GM12878 (cell line): ENCODE measurements around the gene APBA3. TPM values are rescaled to one million over a fixed set of nuclear protein-coding genes. Genes with fewer than 3 reads are reported as not detected.

Experiments
- ATAC-seq: fragments of 200-7000 bp; cut with Tn5 transposase; 3 replicates; pipeline ENCODE4 v1.9.1; 2020; ENCODE audit warnings: mild to moderate bottlenecking, moderate library complexity
- Bru-seq: library from RNA; stranded (reverse); fragments of 400-500 nt; gene quantifications from one replicate; lab custom pipeline; 2021; lab: Mats Ljungman, UMichigan
- BruChase-seq, 2 experiments: library from RNA; stranded (reverse); fragments of 400-500 nt; gene quantifications; one replicate each; lab custom pipeline; 2021; lab: Mats Ljungman, UMichigan
- BruUV-seq: library from RNA; stranded (reverse); fragments of 400-500 nt; replicated peaks from 2 replicates; lab custom pipeline; 2021; lab: Mats Ljungman, UMichigan
- CTCF ChIA-PET: fragments of 300-600 bp; sonication (Branson Sonifier 250); formaldehyde crosslinking; extraction: SDS; loops from one replicate; lab custom pipeline; 2021; ENCODE audit warnings: inconsistent platforms; lab: Yijun Ruan, JAX
- POLR2A ChIA-PET: fragments of 350-600 bp; formaldehyde crosslinking; extraction: SDS; loops from one replicate; lab custom pipeline; 2021; ENCODE audit warnings: inconsistent platforms; lab: Charles Lee
- RAD21 ChIA-PET: fragments of 300-600 bp; sonication (Branson Sonifier 250); formaldehyde crosslinking; loops from one replicate; lab custom pipeline; 2023; ENCODE audit warnings: antibody characterized with exemption; ENCODE audit not compliant: unreplicated experiment; lab: Charles Lee
- SMC1A ChIA-PET: fragments of 300-600 bp; sonication (Branson Sonifier 250); formaldehyde crosslinking; loops from one replicate; lab custom pipeline; 2023; ENCODE audit not compliant: unreplicated experiment, uncharacterized antibody; lab: Charles Lee
- DNase-seq: peaks from one replicate; pipeline ENCODE4 v3.0.0-alpha.2; 2011; ENCODE audit warnings: low read depth, low spot score
- FAIRE-seq: peaks from 3 replicates; lab custom pipeline; 2011; peaks lifted over from hg19 to GRCh38; lab: Jason Lieb, UNC
- H2AFZ ChIP-seq: 2 replicates; pipeline ENCODE4 v1.6.0; 2011; ENCODE audit warnings: low read depth, low read length, control low read depth; ENCODE audit not compliant: control insufficient read depth
- H3K27ac ChIP-seq: 2 replicates; pipeline ENCODE4 v1.5.1; 2011; ENCODE audit warnings: control low read depth; ENCODE audit not compliant: control insufficient read depth, insufficient read depth
- H3K27me3 ChIP-seq, 2 experiments: replicated peaks in 1 of 2; 2 replicates each; pipeline versions ENCODE4 v1.6.0 to v1.6.1; 2011; ENCODE audit warnings: low read length in 1 of 2; ENCODE audit not compliant: control insufficient read depth in 2 of 2, insufficient read depth in 2 of 2
- H3K36me3 ChIP-seq, 2 experiments: 2 replicates each; pipeline ENCODE4 v1.5.1; 2011; ENCODE audit warnings: low read length in 1 of 2; ENCODE audit not compliant: control insufficient read depth in 2 of 2, insufficient read depth in 2 of 2
- H3K4me1 ChIP-seq: 2 replicates; pipeline ENCODE4 v1.6.1; 2011; ENCODE audit warnings: mild to moderate bottlenecking, low read length, moderate library complexity, mixed read lengths; ENCODE audit not compliant: control insufficient read depth, insufficient read depth
- H3K4me2 ChIP-seq: 2 replicates; pipeline ENCODE4 v1.6.0; 2011; ENCODE audit warnings: control low read depth; ENCODE audit not compliant: control insufficient read depth, insufficient read depth
- H3K4me3 ChIP-seq: fragments of 200-600 bp; sonication (generic); 2 replicates; pipeline ENCODE4 v1.5.1; 2016
- H3K79me2 ChIP-seq: 2 replicates; pipeline ENCODE4 v1.6.0; 2011; ENCODE audit warnings: low read length; ENCODE audit not compliant: control insufficient read depth, insufficient read depth
- H3K9ac ChIP-seq: 2 replicates; pipeline ENCODE4 v1.8.0; 2011; ENCODE audit warnings: low read length, control low read depth, mixed read lengths; ENCODE audit not compliant: control insufficient read depth, insufficient read depth
- H3K9me3 ChIP-seq: replicated peaks from 3 replicates; pipeline ENCODE4 v1.5.1; 2011; ENCODE audit warnings: mild to moderate bottlenecking, low read length; ENCODE audit not compliant: control insufficient read depth, insufficient read depth
- H4K20me1 ChIP-seq: 2 replicates; pipeline ENCODE4 v1.6.0; 2011; ENCODE audit not compliant: control insufficient read depth, insufficient read depth
- BACH1 ChIP-seq: fragments of 450-650 bp; IDR thresholded peaks from 2 replicates; pipeline ENCODE4 v1.6.1; 2017; ENCODE audit warnings: mild to moderate bottlenecking, borderline replicate concordance
- CREM ChIP-seq: IDR thresholded peaks from 2 replicates; pipeline ENCODE4 v1.6.1; 2014; ENCODE audit warnings: antibody characterized with exemption, low read depth
- NR2C1 ChIP-seq: fragments of 450-650 bp; IDR thresholded peaks from 2 replicates; pipeline ENCODE4 v1.6.1; 2017; ENCODE audit warnings: antibody characterized with exemption, mild to moderate bottlenecking, moderate library complexity
- POU2F2 ChIP-seq: IDR thresholded peaks from 3 replicates; pipeline ENCODE4 v1.6.1; 2011; ENCODE audit warnings: low read depth, mild to moderate bottlenecking, low read length, borderline replicate concordance
- RB1 ChIP-seq: fragments of 450-650 bp; formaldehyde crosslinking; IDR thresholded peaks from 2 replicates; pipeline ENCODE4 v1.6.1; 2017; ENCODE audit warnings: mild to moderate bottlenecking, borderline replicate concordance
- RCOR1 ChIP-seq: conservative IDR thresholded peaks from 2 replicates; pipeline ENCODE4 v1.6.1; 2012; ENCODE audit warnings: low read depth, low read length, improper control_type of control experiment
- RELA ChIP-seq: fragments of 450-650 bp; IDR thresholded peaks from 2 replicates; pipeline ENCODE4 v1.8.0; 2014; ENCODE audit warnings: borderline replicate concordance; ENCODE audit not compliant: partially characterized antibody
- RUNX3 ChIP-seq: IDR thresholded peaks from 2 replicates; pipeline ENCODE4 v1.6.1; 2012; ENCODE audit warnings: low read length, inconsistent platforms
- SMC3 ChIP-seq: IDR thresholded peaks from 2 replicates; pipeline ENCODE4 v1.6.1; 2011; ENCODE audit warnings: low read length, improper control_type of control experiment, borderline replicate concordance
- SPI1 ChIP-seq: IDR thresholded peaks from 2 replicates; pipeline ENCODE4 v1.6.1; 2011; ENCODE audit warnings: low read depth, mild to moderate bottlenecking, low read length, moderate library complexity, borderline replicate concordance; ENCODE audit not compliant: insufficient read depth
- SRF ChIP-seq, 2 experiments: IDR thresholded peaks; 2 replicates each; pipeline ENCODE4 v1.6.1; 2011; ENCODE audit warnings: low read depth in 2 of 2, low read length in 2 of 2, mild to moderate bottlenecking in 1 of 2, moderate library complexity in 1 of 2
- SUPT20H ChIP-seq: IDR thresholded peaks from 2 replicates; pipeline ENCODE4 v1.6.1; 2011; ENCODE audit warnings: low read depth, mild to moderate bottlenecking, low read length, moderate library complexity, borderline replicate concordance; ENCODE audit not compliant: control insufficient read depth
- YY1 ChIP-seq: IDR thresholded peaks from 2 replicates; pipeline ENCODE4 v1.6.1; 2011; ENCODE audit warnings: low read depth, mild to moderate bottlenecking, low read length
- WGBS: methylation state at CpG from one replicate; pipeline ENCODE4 v1.1.6; 2016; ENCODE audit warnings: low lambda C conversion rate; ENCODE audit not compliant: insufficient replicate concordance, insufficient coverage; ENCODE audit errors: missing lambda C conversion rate; 5-methylcytosine and 5-hydroxymethylcytosine counted together
- in situ Hi-C: fragments of 300-500 bp; cut with MboI; formaldehyde crosslinking; loops from 9 replicates; pipeline ENCODE4 v1.14.3; 2018; ENCODE audit warnings: mixed read lengths
- intact Hi-C: fragments of 100-400 bp; cut with micrococcal nuclease; formaldehyde crosslinking; loops from one replicate; pipeline ENCODE4 v1.14.2; 2022; ENCODE audit not compliant: unreplicated experiment
- long read RNA-seq, 2 experiments: library from polyadenylated mRNA; unstranded; transcript quantifications; one replicate each; pipeline ENCODE4 v2.0.0, GENCODE V29; 2019 to 2020
- polyA minus RNA-seq, 3 experiments: library from RNA; depleted of rRNA, polyadenylated mRNA; stranded (reverse); fragments of >200 nt; gene quantifications; 2 replicates each; pipeline ENCODE4 v1.2.3, GENCODE V29; 2011
- polyA plus RNA-seq, 11 experiments: library from polyadenylated mRNA; depleted of rRNA in 4 of 11; unstranded in 6 of 11; stranded (reverse) in 5 of 11; fragments of >200 nt; fragmentation: Nextera tagmentation in 4 of 11; fragmentation: Illumina TruSeq in 1 of 11; extraction: Ambion mirVana in 4 of 11; extraction: Trizol in 1 of 11; gene quantifications; 1 replicate in 1 of 11; 2 replicates in 10 of 11; pipeline versions ENCODE4 v1.2.1 to v1.2.3, GENCODE V29; 2011 to 2016; ENCODE audit warnings: inconsistent platforms in 2 of 11, missing spikeins in 2 of 11, low read depth in 1 of 11
- total RNA-seq, 4 experiments: library from RNA; depleted of rRNA in 3 of 4; stranded (reverse); fragments of >200 nt in 3 of 4; fragmentation: Illumina TruSeq in 1 of 4; extraction: Trizol in 1 of 4; gene quantifications; 2 replicates each; pipeline versions ENCODE4 v1.2.1 to v1.2.3, GENCODE V29; 2013 to 2021
- TF ChIP-seq, protein P1 (sequence below): IDR thresholded peaks from 2 replicates; pipeline ENCODE4 v1.6.1; 2012; ENCODE audit warnings: low read depth, low read length, improper control_type of control experiment
- TF ChIP-seq, protein P2 (sequence below): fragments of 450-650 bp; IDR thresholded peaks from 2 replicates; pipeline ENCODE4 v1.6.1; 2017; ENCODE audit warnings: mild to moderate bottlenecking

APBA3 gene
- total RNA-seq (2013; cell fraction: nucleolus; rRNA removed) = 58.3 and 70.4 TPM in 2 replicates
- total RNA-seq (2014; rRNA removed) (29.4 and 29.6 TPM in 2 replicates), total RNA-seq (2014; rRNA removed; fragmentation: Illumina TruSeq; extraction: Trizol) (8.7 and 11.5 TPM in 2 replicates), total RNA-seq (2021) (24.7 and 27.0 TPM in 2 replicates), polyA plus RNA-seq (2011; rRNA removed) (5.8 and 13.4 TPM in 2 replicates), polyA plus RNA-seq (2014; fragmentation: Illumina TruSeq; extraction: Trizol) (1.9 and 8.8 TPM in 2 replicates), polyA plus RNA-seq (2014; fragmentation: Nextera tagmentation; extraction: Ambion mirVana) (under 1 TPM; 0.31 to 0.91 TPM), polyA plus RNA-seq (2014; rRNA removed) (36.4 and 40.4 TPM in 2 replicates), polyA plus RNA-seq (2016; fragmentation: Nextera tagmentation; extraction: Ambion mirVana) (10 to 100 TPM; 23.2 to 27.3 TPM), polyA minus RNA-seq (2011; rRNA and poly(A)+ RNA removed) (8.6 and 22.0 TPM in 2 replicates), Bru-seq, nascent RNA (percentile 64 among the genes with signal in this experiment), BruChase-seq, experiment 1, labeled RNA remaining after a 6-hour chase (percentile 67 among the genes with signal in this experiment), BruChase-seq, experiment 2, labeled RNA remaining after a 2-hour chase (percentile 65 among the genes with signal in this experiment)
- 8.7 TPM for polyA plus RNA-seq (2011; ENCODE audit: low read depth)
- polyA plus RNA-seq (2011; cell fraction: cytosol; rRNA removed) = 21.6 and 28.8 TPM in 2 replicates
- 80.2 and 82.1 TPM in 2 replicates for polyA plus RNA-seq (2011; cell fraction: nucleus; rRNA removed)
- polyA plus RNA-seq (2012) = 21.4 and 25.3 TPM in 2 replicates
- polyA minus RNA-seq (2011; cell fraction: cytosol; rRNA and poly(A)+ RNA removed) = 9.4 and 10.7 TPM in 2 replicates
- polyA minus RNA-seq (2011; cell fraction: nucleus; rRNA and poly(A)+ RNA removed) = 22.6 and 33.4 TPM in 2 replicates
- long read RNA-seq, experiment 1, transcript APBA3-201 (11 exons, 2,075 nt) = major isoform, 9 of 12 reads
- long read RNA-seq, experiment 1, partial matches to known transcripts = 1 of 12 reads
- long read RNA-seq, experiment 1, other reads (novel, unspliced or antisense) = 2 of 12 reads
- long read RNA-seq, experiment 2, partial matches to known transcripts = 1 of 2 reads
- long read RNA-seq, experiment 2, other reads (novel, unspliced or antisense) = 0 of 2 reads

GRCh38 chr19:3761382-3762129, at the start of gene APBA3:
Gene APBA3 (minus strand): TSS chr19:3761692. CDS start chr19:3760264, 1,428 bp downstream.
- ATAC-seq (peak; percentile 74), FAIRE-seq (peak; percentile 88), DNase-seq (peak; percentile 71)
- H3K9ac ChIP-seq = peak within 1 kb of the TSS; percentile 98
- H3K36me3 ChIP-seq = peaks cover 0 to under 1% of the 10 kb centered on the region in 2 experiments; a peak in 3 of 4 replicates
- peaks cover 25% of the 10 kb centered on the region for H3K79me2 ChIP-seq
- H2AFZ ChIP-seq = peak within 1 kb of the TSS; percentile 97
- H3K4me2 ChIP-seq = peak within 1 kb of the TSS; percentile 85
- peak within 1 kb of the TSS; percentile 91 for H3K4me3 ChIP-seq
- no TSS peak for BruUV-seq
- intact Hi-C loops (no loop called here), in situ Hi-C loops (no loop called here)
- CTCF ChIA-PET = interaction anchor here (0.6 to 2.3 kb wide), 8 partner anchors 8 to 330 kb away, joined by 3 to 13 read pairs (median 6); partner anchors contain the start of gene EEF2
- no peaks in the 10 kb centered on the region for H4K20me1 ChIP-seq
- RAD21 ChIA-PET = interaction anchor here (1.0 to 2.1 kb wide), 6 partner anchors 9 to 726 kb away, joined by 3 to 7 read pairs (median 4); no protein-coding TSS in a partner anchor
- no peaks in the 10 kb centered on the region for H3K27me3 ChIP-seq
- WGBS = under 1% methylated on average over 45 of the region's 45 CpGs
- POLR2A ChIA-PET = interaction anchor here (0.6 to 1.4 kb wide), 7 partner anchors 12 to 726 kb away, joined by 3 to 5 read pairs (median 4); partner anchors contain the start of gene MPND
- H3K27ac ChIP-seq = peak within 1 kb of the TSS; percentile 100
- H3K4me1 ChIP-seq = peaks cover 4% of the 10 kb centered on the region; the same call in 1 of the 2 replicates
- no peaks in the 10 kb centered on the region for H3K9me3 ChIP-seq
- SMC1A ChIA-PET = interaction anchor here (1.0 to 1.4 kb wide), 5 partner anchors 51 to 348 kb away, joined by 3 to 5 read pairs (median 3); partner anchors contain the start of gene EEF2
- TF ChIP-seq, protein P1, sequence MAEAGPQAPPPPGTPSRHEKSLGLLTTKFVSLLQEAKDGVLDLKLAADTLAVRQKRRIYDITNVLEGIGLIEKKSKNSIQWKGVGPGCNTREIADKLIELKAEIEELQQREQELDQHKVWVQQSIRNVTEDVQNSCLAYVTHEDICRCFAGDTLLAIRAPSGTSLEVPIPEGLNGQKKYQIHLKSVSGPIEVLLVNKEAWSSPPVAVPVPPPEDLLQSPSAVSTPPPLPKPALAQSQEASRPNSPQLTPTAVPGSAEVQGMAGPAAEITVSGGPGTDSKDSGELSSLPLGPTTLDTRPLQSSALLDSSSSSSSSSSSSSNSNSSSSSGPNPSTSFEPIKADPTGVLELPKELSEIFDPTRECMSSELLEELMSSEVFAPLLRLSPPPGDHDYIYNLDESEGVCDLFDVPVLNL = peak; percentile 21; the same call in 1 of the 2 replicates
- TF ChIP-seq SMC3 (no peak), RCOR1 (peak; percentile 65; the same call in 1 of the 2 replicates), SPI1 (peak; percentile 21; the same call in 1 of the 2 replicates), RB1 (0 out of 2 replicates have a peak, but pooled peaks have one; percentile 60), POU2F2 (no peak), SRF (IDR thresholded peaks at IDR 0.05; ENCODE audit: low read depth in 2 of 2, low read length in 2 of 2) (0 out of 4 replicates have a peak, but pooled peaks of 1 of the 2 experiments have one; percentile 21), YY1 (peak; percentile 63), SUPT20H (no peak), NR2C1 (no peak; the same call in 1 of the 2 replicates), RELA (peak; percentile 94), CREM (peak; percentile 54; the same call in 1 of the 2 replicates), BACH1 (peak; percentile 49; the same call in 1 of the 2 replicates), RUNX3 (peak; percentile 23; the same call in 1 of the 2 replicates)
- TF ChIP-seq, protein P2, sequence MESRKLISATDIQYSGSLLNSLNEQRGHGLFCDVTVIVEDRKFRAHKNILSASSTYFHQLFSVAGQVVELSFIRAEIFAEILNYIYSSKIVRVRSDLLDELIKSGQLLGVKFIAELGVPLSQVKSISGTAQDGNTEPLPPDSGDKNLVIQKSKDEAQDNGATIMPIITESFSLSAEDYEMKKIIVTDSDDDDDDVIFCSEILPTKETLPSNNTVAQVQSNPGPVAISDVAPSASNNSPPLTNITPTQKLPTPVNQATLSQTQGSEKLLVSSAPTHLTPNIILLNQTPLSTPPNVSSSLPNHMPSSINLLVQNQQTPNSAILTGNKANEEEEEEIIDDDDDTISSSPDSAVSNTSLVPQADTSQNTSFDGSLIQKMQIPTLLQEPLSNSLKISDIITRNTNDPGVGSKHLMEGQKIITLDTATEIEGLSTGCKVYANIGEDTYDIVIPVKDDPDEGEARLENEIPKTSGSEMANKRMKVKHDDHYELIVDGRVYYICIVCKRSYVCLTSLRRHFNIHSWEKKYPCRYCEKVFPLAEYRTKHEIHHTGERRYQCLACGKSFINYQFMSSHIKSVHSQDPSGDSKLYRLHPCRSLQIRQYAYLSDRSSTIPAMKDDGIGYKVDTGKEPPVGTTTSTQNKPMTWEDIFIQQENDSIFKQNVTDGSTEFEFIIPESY = no peak
